Activated CD4-positive, CD25-positive, alpha-beta regulatory T cell (primary cell): ENCODE data around the gene CD3G.
A peak's percentile ranks its signal among the peaks of the same experiment; 100 is the strongest.

Experiments used
- DNase-seq, 4 experiments: peaks; one replicate each; lab custom pipeline; 2025; lab: John Stamatoyannopoulos, UW

The CD3G gene

GRCh38 chr11:118325283-118325682 lies 18.9 kb upstream of the CD3G start:
- DNase-seq: no peak

GRCh38 chr11:118328745-118329144 lies 15.4 kb upstream of the CD3G start:
- no peak for DNase-seq

GRCh38 chr11:118334745-118335144 lies 9.4 kb upstream of the CD3G start:
- DNase-seq: no peak

GRCh38 chr11:118338637-118339061 lies 5.5 kb upstream of the CD3G start:
- peak; percentile 39 to 65 (median 43) for DNase-seq

- no peak for DNase-seq
These were observed 4.7 kb upstream of the CD3G start for GRCh38 chr11:118339281-118339961.

GRCh38 chr11:118340449-118340848 lies 3.7 kb upstream of the CD3G start:
- DNase-seq: no peak

GRCh38 chr11:118341261-118341660 lies 2.9 kb upstream of the CD3G start:
- DNase-seq: no peak

- peak in 1 of 4 experiments; percentile 11 for DNase-seq
These were observed 2.2 kb upstream of the CD3G start for GRCh38 chr11:118341815-118342489.

GRCh38 chr11:118342503-118343161 lies 1.5 kb upstream of the CD3G start, which contains the start of gene CD3D:
CD3D (minus strand) TSS chr11:118342705; CDS start chr11:118342607, 98 bp downstream.
- peak in 3 of 4 experiments; percentile 26 to 41 (median 37) for DNase-seq

- no peak for DNase-seq
These were observed 896 bp upstream of the CD3G start for GRCh38 chr11:118343248-118343647.

- DNase-seq: no peak
These were observed 5.3 kb downstream of the CD3G start for GRCh38 chr11:118349475-118349874.

- no peak for DNase-seq
These were observed 9.1 kb downstream of the CD3G start for GRCh38 chr11:118353084-118353710.

- no peak for DNase-seq
These were observed 13.9 kb downstream of the CD3G start for GRCh38 chr11:118358071-118358470.

- DNase-seq: peak; percentile 90 to 96 (median 96)
These were observed 15.3 kb downstream of the CD3G start, which contains the start of gene UBE4A for GRCh38 chr11:118359295-118359958. UBE4A (plus strand) TSS chr11:118359600; CDS start chr11:118365081, 5,481 bp downstream.

- DNase-seq: no peak
These were observed 20.9 kb downstream of the CD3G start for GRCh38 chr11:118364956-118365615.

GRCh38 chr11:118366287-118366686 lies 22.1 kb downstream of the CD3G start:
- DNase-seq: no peak

- DNase-seq: no peak
These were observed 26.6 kb downstream of the CD3G start for GRCh38 chr11:118370774-118371173.

- no peak for DNase-seq
These were observed 29.1 kb downstream of the CD3G start for GRCh38 chr11:118373263-118373662.

- DNase-seq: no peak
These were observed 29.7 kb downstream of the CD3G start for GRCh38 chr11:118373871-118374270.

GRCh38 chr11:118374729-118375128 lies 30.6 kb downstream of the CD3G start:
- no peak for DNase-seq

- no peak for DNase-seq
These were observed 31.8 kb downstream of the CD3G start for GRCh38 chr11:118375978-118376377.
